HUES48 (cell line): ENCODE results near the gene EXOC3L4.
A peak's percentile ranks its signal among the peaks of the same experiment; 100 is the strongest.

Source experiments
- H3K27ac ChIP-seq: one replicate; pipeline ENCODE4 v1.7.0; 2013; ENCODE audit warnings: low read depth, low read length, inconsistent platforms
- H3K27me3 ChIP-seq: 2 replicates; pipeline ENCODE4 v1.6.1; 2013; ENCODE audit warnings: mild to moderate bottlenecking, low read length; ENCODE audit not compliant: control insufficient read depth, insufficient read depth
- H3K36me3 ChIP-seq: 2 replicates; pipeline ENCODE4 v1.6.1; 2013; ENCODE audit warnings: low read length; ENCODE audit not compliant: control insufficient read depth, insufficient read depth
- H3K4me1 ChIP-seq: 2 replicates; pipeline ENCODE4 v1.6.1; 2013; ENCODE audit warnings: mild to moderate bottlenecking, low read length; ENCODE audit not compliant: control insufficient read depth, insufficient read depth
- H3K4me3 ChIP-seq: 2 replicates; pipeline ENCODE4 v1.5.1; 2013; ENCODE audit warnings: mild to moderate bottlenecking, low read depth, low read length
- H3K9ac ChIP-seq: 2 replicates; pipeline ENCODE4 v1.6.1; 2013; ENCODE audit warnings: mild to moderate bottlenecking, low read depth, low read length, moderate library complexity
- H3K9me3 ChIP-seq: 2 replicates; pipeline ENCODE4 v1.6.1; 2013; ENCODE audit warnings: low read length; ENCODE audit not compliant: control insufficient read depth, insufficient read depth

Gene EXOC3L4

DNA sequence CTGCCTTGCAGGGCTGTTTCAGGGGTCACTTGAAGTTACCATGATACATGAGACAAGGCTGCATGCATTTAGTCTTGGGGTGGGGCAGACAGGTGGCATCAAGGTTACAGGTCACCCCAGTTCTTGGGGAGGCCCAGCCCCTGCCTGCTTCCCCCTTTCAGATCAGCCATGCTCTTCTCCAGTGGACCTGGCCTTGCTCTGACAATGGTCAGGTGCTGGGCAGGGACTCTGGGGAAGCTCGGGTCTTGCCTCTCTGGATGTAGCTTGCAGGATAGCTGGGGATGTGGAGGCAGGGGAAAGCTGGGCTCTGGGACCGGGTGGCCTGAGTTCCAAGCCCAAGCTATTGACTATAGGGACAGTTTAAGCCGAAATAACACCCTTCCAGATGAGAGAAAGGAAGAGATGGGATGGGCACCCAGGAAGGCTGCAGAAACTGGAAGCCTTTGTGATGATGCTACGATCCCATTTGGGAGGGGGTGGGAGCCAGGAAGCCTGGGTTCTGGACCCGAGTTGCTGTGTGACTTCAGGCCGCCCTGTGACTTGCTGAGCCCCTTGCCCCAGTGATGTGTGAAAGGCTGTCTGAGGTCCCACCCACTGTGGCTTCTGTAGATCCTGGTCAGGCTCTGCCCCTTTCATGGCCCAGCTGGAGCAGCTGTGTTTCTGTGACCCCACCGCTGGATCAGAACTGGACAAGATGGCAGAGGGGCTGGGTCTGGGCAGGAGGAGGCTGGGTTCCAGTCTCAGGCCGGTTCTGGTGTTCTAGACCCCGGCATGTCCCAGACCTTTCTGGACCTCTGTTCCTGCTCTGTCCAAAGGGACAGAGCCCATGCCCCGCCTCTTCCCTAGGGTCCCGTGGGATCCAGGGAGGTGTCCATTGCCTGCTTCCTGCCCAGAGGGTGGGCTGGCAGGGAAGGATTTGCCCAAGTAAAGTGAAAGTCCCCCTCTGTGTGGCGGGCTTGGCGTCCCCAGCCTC, 30.9 kb downstream of the EXOC3L4 start:
- no peak overlapping the region for H3K27ac ChIP-seq
- no peak overlapping the region for H3K4me3 ChIP-seq
- no peaks in the 10 kb centered on the region for H3K9me3 ChIP-seq
- H3K36me3 ChIP-seq: no peaks in the 10 kb centered on the region
- peaks cover 22% of the 10 kb centered on the region for H3K4me1 ChIP-seq
- peaks cover 70% of the 10 kb centered on the region for H3K27me3 ChIP-seq
- no peak overlapping the region for H3K9ac ChIP-seq

GRCh38 chr14:103126088-103126872, 31.8 kb downstream of the EXOC3L4 start:
- H3K36me3 ChIP-seq: no peaks in the 10 kb centered on the region
- peaks cover 65% of the 10 kb centered on the region for H3K27me3 ChIP-seq
- H3K9me3 ChIP-seq: no peaks in the 10 kb centered on the region
- H3K4me1 ChIP-seq: peaks cover 20% of the 10 kb centered on the region
- no peak overlapping the region for H3K27ac ChIP-seq
- no peak overlapping the region for H3K9ac ChIP-seq
- peak overlapping the region; percentile 45; the same call in 1 of the 2 replicates for H3K4me3 ChIP-seq

DNA sequence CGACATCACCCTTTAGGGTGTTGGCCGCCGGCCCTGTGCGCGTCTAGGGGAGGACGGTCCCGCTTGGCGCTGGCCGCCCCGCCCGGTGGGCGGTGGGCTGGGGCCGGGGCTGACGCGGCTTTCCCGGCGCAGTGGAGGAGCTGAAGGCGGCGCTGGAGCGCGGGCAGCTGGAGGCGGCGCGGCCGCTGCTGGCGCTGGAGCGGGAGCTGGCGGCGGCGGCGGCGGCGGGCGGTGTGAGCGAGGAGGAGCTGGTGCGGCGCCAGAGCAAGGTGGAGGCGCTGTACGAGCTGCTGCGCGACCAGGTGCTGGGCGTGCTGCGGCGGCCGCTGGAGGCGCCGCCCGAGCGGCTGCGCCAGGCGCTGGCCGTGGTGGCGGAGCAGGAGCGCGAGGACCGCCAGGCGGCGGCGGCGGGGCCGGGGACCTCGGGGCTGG, 32.4 kb downstream of the EXOC3L4 start:
- H3K27me3 ChIP-seq: peaks cover 60% of the 10 kb centered on the region
- no peak overlapping the region for H3K9ac ChIP-seq
- H3K36me3 ChIP-seq: no peaks in the 10 kb centered on the region
- H3K4me3 ChIP-seq: peak overlapping the region; percentile 45; the same call in 1 of the 2 replicates
- H3K4me1 ChIP-seq: peaks cover 16% of the 10 kb centered on the region
- no peaks in the 10 kb centered on the region for H3K9me3 ChIP-seq
- H3K27ac ChIP-seq: no peak overlapping the region

- no peak overlapping the region for H3K27ac ChIP-seq
- H3K4me3 ChIP-seq: no peak overlapping the region; the same call in 1 of the 2 replicates
- H3K4me1 ChIP-seq: peaks cover 11% of the 10 kb centered on the region
- H3K9ac ChIP-seq: no peak overlapping the region
- no peaks in the 10 kb centered on the region for H3K36me3 ChIP-seq
- no peaks in the 10 kb centered on the region for H3K9me3 ChIP-seq
- peaks cover 56% of the 10 kb centered on the region for H3K27me3 ChIP-seq
These were observed 32.8 kb downstream of the EXOC3L4 start for GRCh38 chr14:103127356-103127755.

GRCh38 chr14:103127861-103128598, 33.5 kb downstream of the EXOC3L4 start:
- no peak overlapping the region for H3K4me3 ChIP-seq
- H3K4me1 ChIP-seq: peaks cover 6% of the 10 kb centered on the region; the same call in 1 of the 2 replicates
- peaks cover 51% of the 10 kb centered on the region for H3K27me3 ChIP-seq
- H3K9me3 ChIP-seq: no peaks in the 10 kb centered on the region
- H3K9ac ChIP-seq: no peak overlapping the region
- 0 out of 2 replicates have a peak, but pooled peaks cover 3% of the 10 kb centered on the region for H3K36me3 ChIP-seq
- H3K27ac ChIP-seq: no peak overlapping the region

DNA sequence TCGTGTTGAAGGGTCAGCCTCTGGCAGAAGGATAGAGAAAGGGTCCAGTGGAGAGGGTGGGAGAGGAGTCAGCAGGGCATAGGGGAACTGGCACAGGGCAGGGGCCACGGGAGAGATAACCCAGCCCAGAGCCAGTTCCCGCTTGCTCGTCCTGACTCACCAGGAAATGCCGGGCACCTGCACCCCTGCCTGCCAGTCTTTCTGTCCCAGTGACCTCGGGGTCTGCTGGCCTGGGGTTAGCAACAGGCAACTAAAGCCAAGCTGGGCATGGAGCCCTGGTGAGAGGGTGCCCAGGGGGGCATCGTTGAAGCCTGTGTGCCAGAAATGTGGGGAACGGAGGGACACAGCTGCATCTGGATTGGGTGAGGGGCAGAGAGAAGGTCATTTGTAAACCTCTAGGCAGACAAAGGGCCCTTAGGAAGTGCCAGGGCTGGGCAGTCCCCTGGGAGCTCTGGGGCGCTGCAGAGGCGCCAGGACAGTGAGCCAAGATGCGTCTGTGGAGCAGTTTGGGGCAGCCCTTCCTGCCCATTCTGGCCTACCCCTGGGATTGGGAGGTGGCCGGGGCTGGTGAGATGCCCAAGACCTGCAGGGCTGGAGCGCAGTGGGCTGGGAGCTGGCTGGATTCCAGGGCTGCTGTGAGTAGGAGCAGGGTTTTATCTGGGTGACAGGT, 34.2 kb downstream of the EXOC3L4 start:
- Histone ChIP-seq H3K36me3 (0 out of 2 replicates have a peak, but pooled peaks cover 4% of the 10 kb centered on the region), H3K4me3 (no peak overlapping the region), H3K9me3 (no peaks in the 10 kb centered on the region), H3K27ac (no peak overlapping the region), H3K9ac (no peak overlapping the region), H3K4me1 (peaks cover 6% of the 10 kb centered on the region; the same call in 1 of the 2 replicates), H3K27me3 (peaks cover 46% of the 10 kb centered on the region)

GRCh38 chr14:103129301-103130016, 34.9 kb downstream of the EXOC3L4 start:
- Histone ChIP-seq H3K27ac (no peak overlapping the region), H3K9ac (no peak overlapping the region), H3K4me3 (no peak overlapping the region), H3K9me3 (no peaks in the 10 kb centered on the region), H3K36me3 (0 out of 2 replicates have a peak, but pooled peaks cover 4% of the 10 kb centered on the region), H3K27me3 (peaks cover 39% of the 10 kb centered on the region), H3K4me1 (peaks cover 4% of the 10 kb centered on the region; the same call in 1 of the 2 replicates)

DNA sequence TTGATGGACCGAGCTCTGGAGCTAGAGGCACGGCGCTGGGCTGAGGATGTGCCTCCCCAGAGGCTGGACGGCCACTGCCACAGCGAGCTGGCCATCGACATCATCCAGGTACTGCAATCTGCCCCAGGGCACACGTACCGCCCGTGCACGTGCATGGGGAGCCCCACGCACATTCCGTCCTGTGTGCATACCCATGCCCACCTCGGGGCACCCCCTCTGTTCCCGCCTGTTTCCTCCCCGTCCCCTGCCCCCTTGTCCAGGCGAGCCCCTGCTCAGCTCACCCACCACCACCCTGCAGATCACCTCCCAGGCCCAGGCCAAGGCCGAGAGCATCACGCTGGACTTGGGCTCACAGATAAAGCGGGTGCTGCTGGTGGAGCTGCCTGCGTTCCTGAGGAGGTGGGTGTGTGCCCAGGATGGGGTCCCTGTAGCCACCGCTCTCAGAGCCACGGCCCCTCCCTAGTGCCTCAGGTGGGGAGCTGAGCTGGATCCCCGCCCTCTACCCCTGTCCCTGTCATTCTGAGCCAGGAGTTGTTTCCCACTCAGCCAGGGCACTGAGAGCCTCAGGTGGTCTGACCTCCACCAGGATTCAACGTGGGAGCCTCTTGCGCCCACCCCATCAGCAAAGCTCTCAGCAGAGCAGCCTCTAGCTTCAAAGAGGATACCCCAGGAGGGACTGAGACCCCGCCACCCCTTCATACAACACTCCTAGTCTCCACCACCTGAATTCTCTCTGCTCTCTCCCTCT, 35.7 kb downstream of the EXOC3L4 start:
- H3K4me3 ChIP-seq: no peak overlapping the region
- no peak overlapping the region for H3K27ac ChIP-seq
- H3K4me1 ChIP-seq: peaks cover 4% of the 10 kb centered on the region; the same call in 1 of the 2 replicates
- 0 out of 2 replicates have a peak, but pooled peaks cover 4% of the 10 kb centered on the region for H3K36me3 ChIP-seq
- H3K9ac ChIP-seq: no peak overlapping the region
- H3K9me3 ChIP-seq: no peaks in the 10 kb centered on the region
- H3K27me3 ChIP-seq: peaks cover 33% of the 10 kb centered on the region

GRCh38 chr14:103130965-103131364, 36.4 kb downstream of the EXOC3L4 start:
- Histone ChIP-seq H3K27me3 (peaks cover 25% of the 10 kb centered on the region), H3K4me1 (peaks cover 4% of the 10 kb centered on the region; the same call in 1 of the 2 replicates), H3K9ac (no peak overlapping the region), H3K27ac (no peak overlapping the region), H3K4me3 (no peak overlapping the region), H3K36me3 (0 out of 2 replicates have a peak, but pooled peaks cover 4% of the 10 kb centered on the region), H3K9me3 (no peaks in the 10 kb centered on the region)
